Activated CD8-positive, alpha-beta memory T cell treated with anti-CD3 and anti-CD28 coated beads for 1 hour (primary cell): ENCODE results near the gene FBXO34.
"Not testable (repeated sequence)": the region's sequence is repeated elsewhere in the genome, so short reads cannot be mapped to it uniquely, and the experiment has no call there.

Source experiments
- DNase-seq, 2 donors: peaks; one replicate each; pipeline ENCODE4 v3.0.0-alpha.2; 2020; ENCODE audit warnings: low read depth in 1 of 2; ENCODE audit errors: extremely low read depth in 1 of 2

Gene FBXO34

GRCh38 chr14:55309761-55310365 is 38.6 kb downstream of the FBXO34 start:
- DNase-seq, result no peak

GRCh38 chr14:55312379-55313030 is 41.3 kb downstream of the FBXO34 start:
- DNase-seq, result not testable (repeated sequence)

GRCh38 chr14:55313480-55313879 is 42.3 kb downstream of the FBXO34 start:
- DNase-seq, result no peak

DNA sequence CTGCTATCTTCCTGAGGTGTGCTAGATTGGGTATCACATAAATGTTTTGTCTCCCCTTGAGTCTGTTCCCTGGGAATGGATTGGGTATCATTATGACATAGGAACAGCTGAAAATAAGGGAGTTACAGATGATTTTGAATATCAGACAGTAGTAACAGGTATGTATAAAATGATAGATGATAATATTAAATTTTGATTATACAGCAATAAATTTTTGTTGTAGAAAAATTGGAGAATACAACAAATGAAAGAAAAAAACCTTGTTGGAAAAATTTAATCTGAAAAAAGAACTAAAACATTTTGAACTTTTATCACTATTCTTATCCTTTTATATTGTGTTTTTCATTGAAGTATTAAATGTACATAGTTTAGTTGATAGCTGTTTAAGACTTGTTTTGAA is 43.2 kb downstream of the FBXO34 start:
- DNase-seq, result no peak

GRCh38 chr14:55316564-55316963 is 45.3 kb downstream of the FBXO34 start:
- no peak for DNase-seq

GRCh38 chr14:55317542-55318306 is 46.5 kb downstream of the FBXO34 start:
- no peak for DNase-seq

DNA sequence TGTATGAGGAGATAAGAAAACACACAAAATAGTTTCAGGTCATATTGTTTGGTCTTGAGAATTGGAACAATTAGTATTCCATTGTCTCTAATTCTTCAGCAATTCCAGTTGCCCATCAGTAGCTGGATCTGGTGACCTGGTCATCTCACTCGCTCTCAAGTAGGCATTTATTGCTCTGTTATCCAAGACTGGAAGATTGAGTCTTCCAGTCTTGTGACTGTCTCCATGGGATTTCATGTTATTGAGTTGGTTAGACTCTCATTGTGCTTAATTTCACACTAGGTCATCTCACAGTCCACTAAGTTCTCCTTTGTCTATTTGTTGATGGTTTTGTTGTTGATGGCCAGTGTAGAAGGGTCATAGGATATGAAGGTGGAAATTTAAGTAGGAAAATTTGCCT is 47.5 kb downstream of the FBXO34 start:
- DNase-seq, result no peak

- DNase-seq, result no peak
Observed at GRCh38 chr14:55323910-55324309, 52.7 kb downstream of the FBXO34 start.

DNA sequence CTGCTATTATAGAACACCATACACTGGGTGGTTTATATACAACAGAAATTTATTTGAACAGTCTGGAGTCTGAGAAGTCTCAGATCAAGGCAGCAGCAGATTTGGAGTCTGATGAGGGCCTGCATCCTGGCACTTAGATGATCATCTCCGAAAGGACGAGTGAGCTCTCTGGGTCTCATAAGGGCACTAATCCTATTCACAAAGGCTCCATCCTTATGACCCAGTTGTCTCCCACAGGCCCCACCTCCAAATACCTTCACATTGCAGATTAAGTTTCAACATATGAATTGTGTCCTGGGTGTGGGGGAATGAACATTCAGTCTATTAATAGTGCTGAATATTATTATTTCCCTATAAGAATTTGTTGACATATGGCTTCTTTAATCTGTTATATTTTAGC is 53.6 kb downstream of the FBXO34 start:
- no peak for DNase-seq

- no peak for DNase-seq
Observed at GRCh38 chr14:55327179-55327578, 56.0 kb downstream of the FBXO34 start.

DNA sequence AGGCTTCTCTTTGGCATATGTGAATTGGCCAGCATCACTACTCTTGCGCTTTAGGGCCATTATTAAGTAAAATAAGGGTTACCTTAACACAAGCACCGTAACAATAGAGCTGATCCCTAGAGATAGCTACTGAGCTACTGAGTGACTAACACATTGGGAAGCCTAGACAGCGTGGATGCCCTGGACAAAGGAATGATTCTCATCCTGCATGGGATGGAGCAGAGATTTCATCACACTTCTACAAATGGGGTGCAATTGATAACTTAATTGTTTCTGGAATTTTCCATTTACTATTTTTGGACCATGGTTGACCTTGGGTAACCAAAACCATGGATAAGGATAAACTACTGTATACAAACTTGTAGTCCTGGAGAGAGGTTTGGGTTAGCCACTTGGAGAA is 57.1 kb downstream of the FBXO34 start:
- DNase-seq, result no peak

GRCh38 chr14:55329999-55330710 is 58.9 kb downstream of the FBXO34 start:
- no peak for DNase-seq

- DNase-seq, result no peak
Observed at GRCh38 chr14:55332654-55333570, 61.7 kb downstream of the FBXO34 start.

DNA sequence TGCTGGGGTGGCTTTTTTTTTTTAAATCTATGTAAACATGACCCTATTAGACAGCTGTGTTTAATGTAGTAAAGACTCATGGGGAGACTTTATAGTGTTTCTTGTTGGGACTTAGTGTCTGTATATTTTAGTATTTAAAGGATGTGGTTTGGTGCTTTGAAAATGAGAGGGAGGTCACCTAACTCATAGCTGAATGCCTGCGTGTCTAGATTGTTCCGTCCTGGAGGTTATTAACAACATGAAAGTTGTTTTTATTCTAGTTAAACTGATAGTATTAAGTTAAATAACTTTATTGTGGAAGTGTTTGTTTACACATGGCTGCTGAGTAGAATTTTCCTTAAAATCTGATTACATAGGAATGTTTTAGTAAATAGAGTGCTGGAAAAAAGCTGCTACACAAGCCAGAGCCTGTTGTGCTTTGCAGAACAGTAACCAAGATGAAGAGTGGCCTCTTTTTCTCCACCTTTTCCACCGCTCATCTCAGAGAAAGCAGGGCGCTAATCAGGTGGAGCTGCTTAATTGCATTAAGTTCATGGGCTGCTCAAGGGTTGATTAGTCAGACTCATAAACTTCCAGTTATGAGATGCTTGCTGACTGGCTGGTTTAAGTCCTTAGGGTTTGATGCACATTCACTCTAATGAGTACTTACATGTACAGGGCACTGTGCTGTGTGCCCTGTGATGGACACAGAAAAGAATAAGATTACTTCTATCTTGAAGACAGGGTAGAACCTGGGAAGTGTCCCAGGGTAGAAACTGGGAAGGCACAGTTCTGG is 62.7 kb downstream of the FBXO34 start:
- DNase-seq, result no peak

DNA sequence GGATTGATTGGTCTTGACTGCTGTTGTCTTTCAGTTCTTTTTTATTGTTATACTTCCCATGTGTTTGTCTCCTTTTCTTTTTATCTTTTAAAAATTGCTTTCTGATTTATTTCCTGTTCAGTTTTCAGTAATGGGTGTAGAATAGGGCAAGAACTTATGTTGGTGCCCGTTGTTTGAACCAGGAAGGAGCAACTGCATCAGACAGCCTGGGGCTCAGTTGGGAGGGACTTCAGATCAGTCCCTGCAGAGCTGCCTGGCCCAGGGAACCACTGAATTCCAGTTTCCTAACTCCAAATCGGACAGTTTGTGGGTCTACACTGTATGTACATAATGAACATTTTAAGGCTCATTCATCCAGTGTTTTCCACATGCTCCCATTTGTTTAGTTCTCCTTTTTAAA is 64.9 kb downstream of the FBXO34 start:
- DNase-seq, result no peak

DNA sequence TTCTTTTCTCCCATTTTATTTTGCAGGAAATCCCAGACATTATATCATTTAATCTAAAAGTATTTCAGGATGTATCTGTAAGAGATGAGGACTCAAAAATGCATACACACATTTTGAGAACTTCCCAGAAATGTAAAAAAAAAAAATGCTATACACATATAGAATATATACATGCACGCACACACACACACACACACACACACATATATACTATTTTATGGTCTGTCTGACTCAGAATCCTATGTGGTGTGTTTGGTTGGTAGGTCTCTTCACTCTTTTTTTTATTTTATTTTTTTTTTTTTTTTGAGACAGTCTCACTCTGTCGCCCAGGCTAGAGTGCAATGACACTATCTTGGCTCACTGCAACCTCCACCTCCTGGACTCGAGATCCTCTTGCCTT is 65.5 kb downstream of the FBXO34 start:
- DNase-seq, result no peak

DNA sequence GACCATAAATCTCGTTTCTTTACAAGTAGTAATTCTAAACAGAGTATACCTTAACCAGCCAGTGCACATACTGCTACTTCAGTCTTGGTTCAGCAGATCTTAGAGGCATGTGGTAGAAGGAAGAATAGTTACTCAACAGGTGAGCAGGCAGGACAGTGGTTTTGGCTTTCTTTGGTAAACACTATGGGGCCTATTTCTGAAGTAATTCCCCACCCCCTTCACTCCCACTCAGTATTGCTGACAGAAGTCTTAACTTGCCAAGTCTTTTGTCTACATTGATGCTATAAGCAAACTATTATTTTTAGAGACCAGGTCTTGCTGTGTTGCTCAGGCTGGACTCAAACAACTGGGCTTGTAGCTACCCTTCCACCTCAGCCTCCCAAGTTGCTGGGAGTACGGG is 68.5 kb downstream of the FBXO34 start:
- DNase-seq, result no peak

GRCh38 chr14:55340482-55340881 is 69.3 kb downstream of the FBXO34 start:
- DNase-seq, result no peak

DNA sequence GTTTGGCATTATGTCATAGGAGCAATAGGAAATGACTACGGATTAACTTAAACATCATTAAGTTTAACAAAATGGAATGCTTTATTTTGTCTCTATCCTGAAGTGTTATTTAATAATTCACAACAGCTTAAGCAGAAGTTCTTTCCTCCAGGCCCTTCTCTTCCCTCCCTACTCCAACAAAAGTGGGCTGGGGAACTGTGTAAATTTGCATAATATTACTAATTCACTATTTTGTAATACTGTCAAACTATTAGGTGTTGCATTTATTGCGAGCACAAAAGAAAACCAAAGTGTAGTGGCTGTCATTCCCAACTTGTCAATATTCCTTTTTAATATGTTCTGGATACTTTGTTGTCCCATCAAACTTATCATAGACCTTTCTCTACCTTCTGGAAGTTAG is 70.6 kb downstream of the FBXO34 start:
- no peak for DNase-seq
